Activated CD8-positive, alpha-beta T cell treated with anti-CD3 and anti-CD28 coated beads, Interleukin-2, amount 10 ng/mL, durations not matched to agents 7 days and 5 days (primary cell): ENCODE data around the gene SEMA6C. TPM values are rescaled to one million over a fixed set of nuclear protein-coding genes. Genes with fewer than 3 reads are reported as not detected.

Experiments used
- ATAC-seq: fragments of 150-1000 bp; cut with Tn5 transposase; one replicate; pipeline ENCODE4 v1.10.0; 2021; ENCODE audit warnings: moderate library complexity
- CTCF ChIA-PET: fragments of 350-600 bp; sonication (Branson Sonifier 250); formaldehyde crosslinking; loops from one replicate; lab custom pipeline; 2021; ENCODE audit warnings: antibody characterized with exemption; lab: Charles Lee
- POLR2A ChIA-PET: fragments of 350-600 bp; sonication (Branson Sonifier 250); formaldehyde crosslinking; loops from one replicate; lab custom pipeline; 2021; ENCODE audit warnings: antibody characterized with exemption; lab: Charles Lee
- DNase-seq: peaks from one replicate; pipeline ENCODE4 v3.0.0-alpha.2; 2020
- H3K27ac Mint-ChIP-seq: one replicate; pipeline ENCODE4 v1.8.0; 2021; ENCODE audit warnings: mild to moderate bottlenecking, mixed read lengths
- H3K27me3 Mint-ChIP-seq: one replicate; pipeline ENCODE4 v1.8.0; 2021; ENCODE audit warnings: low read depth, mixed read lengths
- H3K36me3 Mint-ChIP-seq: one replicate; pipeline ENCODE4 v1.8.0; 2021; ENCODE audit warnings: low read depth, mixed read lengths
- H3K4me1 Mint-ChIP-seq: one replicate; pipeline ENCODE4 v1.8.0; 2021; ENCODE audit warnings: low read depth, mixed read lengths
- H3K4me3 Mint-ChIP-seq: one replicate; pipeline ENCODE4 v1.8.0; 2021; ENCODE audit warnings: mild to moderate bottlenecking, mixed read lengths
- H3K9me3 Mint-ChIP-seq: one replicate; pipeline ENCODE4 v1.8.0; 2022; ENCODE audit warnings: mixed read lengths; ENCODE audit not compliant: insufficient read depth
- total RNA-seq, 2 experiments: library from RNA; stranded (reverse); gene quantifications; one replicate each; pipeline ENCODE4 v1.2.3, GENCODE V29; 2021

Gene SEMA6C
- total RNA-seq, 2 experiments from 2014 or later: 1.9 to 2.2 TPM

DNA sequence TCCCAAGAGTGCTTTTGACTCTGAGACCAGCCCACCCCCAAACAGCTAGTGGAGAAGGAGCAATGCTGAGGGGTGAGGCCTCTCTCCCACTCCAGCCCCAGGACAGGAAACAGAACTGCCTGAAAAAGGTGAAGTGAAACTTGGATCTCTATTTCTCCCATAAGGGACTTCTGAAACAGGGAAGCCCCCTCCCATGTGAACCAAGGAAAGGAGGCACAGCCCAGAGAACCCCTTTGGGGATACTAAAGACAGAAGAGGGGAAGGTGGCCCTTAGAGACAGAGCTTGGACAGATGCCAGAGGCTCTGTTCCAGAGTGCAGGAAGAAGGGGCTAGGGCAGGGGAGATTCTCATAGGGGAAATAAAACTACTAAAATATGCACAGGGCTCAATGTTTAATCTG, 12.9 kb upstream of the SEMA6C start:
- Mint-ChIP-seq H3K27ac (peak overlapping the region; percentile 69), H3K4me1 (peaks cover 67% of the 10 kb centered on the region), H3K36me3 (peaks cover 47% of the 10 kb centered on the region), H3K9me3 (no peaks in the 10 kb centered on the region), H3K27me3 (no peaks in the 10 kb centered on the region), H3K4me3 (peak overlapping the region; percentile 16)
- POLR2A ChIA-PET: interaction anchor here (1.5 to 1.6 kb wide), 2 partner anchors 30 to 122 kb away, joined by 4 to 5 read pairs; partner anchors contain the start of genes VPS72 and ZNF687
- no peak for ATAC-seq
- CTCF ChIA-PET: interaction anchor here (1.1 to 13.1 kb wide), 4 partner anchors 45 to 134 kb away, joined by 3 to 337 read pairs (median 28); partner anchors contain the start of gene CDC42SE1
- no peak for DNase-seq

GRCh38 chr1:151158751-151159251, 12.4 kb upstream of the SEMA6C start:
- ATAC-seq (no peak), DNase-seq (no peak)
- Mint-ChIP-seq H3K36me3 (peaks cover 43% of the 10 kb centered on the region), H3K27ac (peak overlapping the region; percentile 98), H3K9me3 (no peaks in the 10 kb centered on the region), H3K27me3 (no peaks in the 10 kb centered on the region), H3K4me3 (peak overlapping the region; percentile 100), H3K4me1 (peaks cover 62% of the 10 kb centered on the region)
- ChIA-PET POLR2A (interaction anchor here (1.5 to 2.6 kb wide), 3 partner anchors 27 to 123 kb away, joined by 4 to 12 read pairs (median 5); partner anchors contain the start of genes VPS72 and ZNF687), CTCF (interaction anchor here (1.1 to 13.1 kb wide), 6 partner anchors 45 to 153 kb away, joined by 3 to 337 read pairs (median 12); partner anchors contain the start of genes CDC42SE1 and GABPB2)

DNA sequence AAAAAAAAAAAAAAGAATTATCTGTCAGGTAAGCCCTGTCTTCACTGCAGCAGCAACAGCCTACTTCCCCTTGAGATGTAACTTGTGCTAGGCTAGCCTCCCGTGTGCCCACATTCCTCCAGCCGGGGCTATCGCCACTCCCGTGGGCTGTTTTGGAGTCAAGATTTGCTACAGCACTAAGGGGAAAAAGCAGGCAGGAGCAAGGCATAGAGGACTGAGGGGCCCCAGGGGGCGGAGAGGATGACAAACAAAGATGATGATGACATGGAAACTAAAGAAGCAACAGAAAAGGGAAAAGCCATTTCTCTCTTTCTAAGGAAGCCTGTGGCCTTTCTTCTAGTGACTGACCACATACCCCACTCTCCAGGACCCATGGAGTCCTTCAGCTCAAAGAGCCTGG, 11.9 kb upstream of the SEMA6C start:
- no peak for ATAC-seq
- peak overlapping the region; percentile 100 for H3K4me3 Mint-ChIP-seq
- ChIA-PET POLR2A (interaction anchor here (1.4 to 2.6 kb wide), 6 partner anchors 27 to 123 kb away, joined by 3 to 12 read pairs (median 8); partner anchors contain the start of genes VPS72 and ZNF687), CTCF (interaction anchor here (1.1 to 13.1 kb wide), 9 partner anchors 10 to 152 kb away, joined by 3 to 337 read pairs (median 15); partner anchors contain the start of gene GABPB2)
- H3K27ac Mint-ChIP-seq: peak overlapping the region; percentile 98
- no peaks in the 10 kb centered on the region for H3K27me3 Mint-ChIP-seq
- no peak for DNase-seq
- H3K4me1 Mint-ChIP-seq: peaks cover 62% of the 10 kb centered on the region
- H3K36me3 Mint-ChIP-seq: peaks cover 43% of the 10 kb centered on the region
- H3K9me3 Mint-ChIP-seq: no peaks in the 10 kb centered on the region

- H3K4me1 Mint-ChIP-seq: peaks cover 62% of the 10 kb centered on the region
- peak overlapping the region; percentile 98 for H3K27ac Mint-ChIP-seq
- H3K4me3 Mint-ChIP-seq: peak overlapping the region; percentile 100
- ChIA-PET POLR2A (interaction anchor here (0.6 to 2.6 kb wide), 16 partner anchors 9 to 793 kb away, joined by 3 to 24 read pairs (median 4); partner anchors contain the start of genes CDC42SE1, GABPB2, LYSMD1 and MINDY1), CTCF (interaction anchor here (0.6 to 13.1 kb wide), 39 partner anchors 8 to 793 kb away, joined by 3 to 337 read pairs (median 4); partner anchors contain the start of genes CDC42SE1, GABPB2, RPRD2 and SCNM1)
- peaks cover 43% of the 10 kb centered on the region for H3K36me3 Mint-ChIP-seq
- DNase-seq (peak; percentile 80), ATAC-seq (peak; percentile 40)
- no peaks in the 10 kb centered on the region for H3K27me3 Mint-ChIP-seq
- no peaks in the 10 kb centered on the region for H3K9me3 Mint-ChIP-seq
Observed at GRCh38 chr1:151157067-151157531, 10.7 kb upstream of the SEMA6C start.

DNA sequence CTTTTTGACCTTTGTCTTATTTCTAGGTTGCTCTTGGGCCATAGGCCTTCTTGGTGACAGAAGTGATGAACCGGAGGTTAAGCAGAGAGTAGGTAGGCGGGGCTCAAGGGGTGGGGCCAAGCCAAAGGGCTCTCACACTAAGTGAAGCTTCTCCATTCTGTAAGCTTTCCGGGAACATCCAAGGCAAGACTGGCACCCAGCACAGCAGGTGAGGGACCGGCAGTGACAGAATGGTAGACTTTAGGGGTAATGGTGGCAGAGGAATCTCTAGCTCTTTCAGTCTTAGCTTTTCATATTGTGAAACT, 10.0 kb upstream of the SEMA6C start, which contains the start of gene TNFAIP8L2:
Gene TNFAIP8L2 (plus strand): TSS at position 135 of the 305 bp plus-strand sequence. CDS start 2,049 bp downstream, outside the sequence.
- H3K4me1 Mint-ChIP-seq: peaks cover 55% of the 10 kb centered on the region

DNA sequence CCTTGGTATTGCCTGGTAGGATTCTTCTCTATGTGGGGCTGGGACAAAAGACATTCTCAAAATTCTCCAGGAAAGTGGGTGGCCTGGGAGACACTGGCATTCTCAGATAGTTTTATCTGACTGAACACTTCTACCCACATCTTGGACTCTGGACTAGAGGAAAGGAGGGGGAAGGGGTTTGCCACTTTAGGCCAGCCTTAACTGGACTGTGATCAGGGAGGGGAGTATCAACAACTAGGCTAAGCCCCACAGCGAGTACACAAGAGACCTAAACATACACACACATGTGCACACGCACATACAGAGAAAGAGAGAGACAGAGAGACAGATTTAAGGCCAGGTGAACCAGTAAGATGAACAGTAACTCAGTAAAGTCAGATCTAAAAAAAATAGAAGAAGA, 1.2 kb upstream of the SEMA6C start:
- ATAC-seq (no peak), DNase-seq (no peak)
- peaks cover 15% of the 10 kb centered on the region for H3K4me1 Mint-ChIP-seq
- H3K27me3 Mint-ChIP-seq: peaks cover 13% of the 10 kb centered on the region
- ChIA-PET CTCF (interaction anchor here (1.0 to 13.1 kb wide), 4 partner anchors 8 to 56 kb away, joined by 3 to 337 read pairs (median 8); partner anchors contain the start of gene TNFAIP8L2), POLR2A (interaction anchor here (0.9 to 1.4 kb wide), 2 partner anchors 10 to 13 kb away, joined by 3 to 4 read pairs; no protein-coding TSS in a partner anchor)
- no peaks in the 10 kb centered on the region for H3K9me3 Mint-ChIP-seq
- H3K27ac Mint-ChIP-seq: no peak overlapping the region
- no peak overlapping the region for H3K4me3 Mint-ChIP-seq
- no peaks in the 10 kb centered on the region for H3K36me3 Mint-ChIP-seq

More for the DNA sequence above, 10.0 kb upstream of the SEMA6C start, which contains the start of gene TNFAIP8L2:
- H3K9me3 Mint-ChIP-seq: no peaks in the 10 kb centered on the region
- CTCF ChIA-PET: interaction anchor here (0.6 to 13.1 kb wide), 35 partner anchors 8 to 793 kb away, joined by 3 to 337 read pairs (median 4); partner anchors contain the start of genes CDC42SE1, GABPB2, RPRD2 and SCNM1
- peak within 1 kb of the TSS; percentile 100 for H3K4me3 Mint-ChIP-seq
- POLR2A ChIA-PET: interaction anchor here (0.6 to 2.6 kb wide), 14 partner anchors 9 to 793 kb away, joined by 3 to 24 read pairs (median 6); partner anchors contain the start of genes BNIPL, CDC42SE1, GABPB2 and LYSMD1
- ATAC-seq (peak; percentile 89), DNase-seq (peak; percentile 89)
- no peaks in the 10 kb centered on the region for H3K27me3 Mint-ChIP-seq
- H3K27ac Mint-ChIP-seq: peak within 1 kb of the TSS; percentile 98
- H3K36me3 Mint-ChIP-seq: peaks cover 36% of the 10 kb centered on the region

GRCh38 chr1:151147132-151147503, 687 bp upstream of the SEMA6C start:
- H3K27ac Mint-ChIP-seq: no peak overlapping the region
- POLR2A ChIA-PET: interaction anchor here (0.9 to 1.4 kb wide), 2 partner anchors 10 to 13 kb away, joined by 3 to 4 read pairs; no protein-coding TSS in a partner anchor
- peaks cover 13% of the 10 kb centered on the region for H3K27me3 Mint-ChIP-seq
- DNase-seq (no peak), ATAC-seq (no peak)
- no peaks in the 10 kb centered on the region for H3K36me3 Mint-ChIP-seq
- H3K4me3 Mint-ChIP-seq: peak overlapping the region; percentile 81
- peaks cover 15% of the 10 kb centered on the region for H3K4me1 Mint-ChIP-seq
- CTCF ChIA-PET: interaction anchor here (1.0 to 13.1 kb wide), 4 partner anchors 8 to 56 kb away, joined by 3 to 337 read pairs (median 8); partner anchors contain the start of gene TNFAIP8L2
- no peaks in the 10 kb centered on the region for H3K9me3 Mint-ChIP-seq

- H3K4me1 Mint-ChIP-seq: peaks cover 15% of the 10 kb centered on the region
- no peaks in the 10 kb centered on the region for H3K9me3 Mint-ChIP-seq
- H3K27me3 Mint-ChIP-seq: peaks cover 13% of the 10 kb centered on the region
- ATAC-seq (peak; percentile 16), DNase-seq (no peak)
- POLR2A ChIA-PET: no interaction called here
- H3K36me3 Mint-ChIP-seq: no peaks in the 10 kb centered on the region
- H3K4me3 Mint-ChIP-seq: peak overlapping the region; percentile 81
- CTCF ChIA-PET: no interaction called here
- no peak overlapping the region for H3K27ac Mint-ChIP-seq
Observed at GRCh38 chr1:151146072-151146411, 389 bp downstream of the SEMA6C start.

DNA sequence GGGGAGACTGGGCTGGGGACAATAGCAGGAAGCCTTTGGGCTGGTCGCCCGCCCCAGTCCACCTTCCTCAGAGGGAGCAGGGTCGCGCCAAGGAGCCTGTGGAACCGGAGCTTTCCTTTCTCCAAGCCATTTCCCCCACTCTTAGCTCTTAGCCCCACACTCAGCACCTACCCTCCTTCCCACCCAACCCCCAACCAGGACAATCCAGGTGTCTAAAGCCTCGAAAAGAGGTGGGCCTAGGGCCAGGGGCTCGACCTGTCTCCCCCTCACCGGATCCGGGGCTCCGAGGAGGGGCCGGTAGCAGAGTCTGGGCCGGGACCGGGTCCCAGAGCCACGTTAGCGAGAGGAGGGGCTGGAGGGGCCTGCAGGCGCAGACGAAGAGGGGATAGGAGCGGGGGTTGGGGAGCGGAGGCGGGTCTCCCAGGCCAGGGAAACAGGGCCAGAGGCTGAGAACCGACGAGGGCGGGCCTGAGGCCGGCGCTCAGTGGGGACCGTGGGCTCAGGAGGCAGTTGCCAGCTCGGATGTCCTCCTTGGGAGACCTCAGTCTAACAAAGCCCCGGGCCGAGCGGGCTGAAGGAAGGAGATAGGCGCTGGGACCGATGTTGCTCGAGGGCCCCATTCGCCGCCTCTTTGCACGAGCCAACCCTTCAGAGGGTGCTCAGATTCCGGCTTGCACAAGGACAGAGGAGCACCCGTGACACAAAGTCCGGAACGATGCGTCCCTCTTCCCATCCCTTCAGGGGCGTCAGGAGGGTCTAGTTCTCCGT, 943 bp downstream of the SEMA6C start:
- ChIA-PET POLR2A (no interaction called here), CTCF (interaction anchor here (0.7 to 1.3 kb wide), 2 partner anchors 11 kb away, joined by 3 to 5 read pairs; partner anchors contain the start of gene TNFAIP8L2)
- Mint-ChIP-seq H3K27me3 (peaks cover 13% of the 10 kb centered on the region), H3K36me3 (no peaks in the 10 kb centered on the region), H3K27ac (no peak overlapping the region), H3K9me3 (no peaks in the 10 kb centered on the region), H3K4me3 (peak overlapping the region; percentile 81), H3K4me1 (peaks cover 15% of the 10 kb centered on the region)
- DNase-seq: peak; percentile 46
- no peak for ATAC-seq

DNA sequence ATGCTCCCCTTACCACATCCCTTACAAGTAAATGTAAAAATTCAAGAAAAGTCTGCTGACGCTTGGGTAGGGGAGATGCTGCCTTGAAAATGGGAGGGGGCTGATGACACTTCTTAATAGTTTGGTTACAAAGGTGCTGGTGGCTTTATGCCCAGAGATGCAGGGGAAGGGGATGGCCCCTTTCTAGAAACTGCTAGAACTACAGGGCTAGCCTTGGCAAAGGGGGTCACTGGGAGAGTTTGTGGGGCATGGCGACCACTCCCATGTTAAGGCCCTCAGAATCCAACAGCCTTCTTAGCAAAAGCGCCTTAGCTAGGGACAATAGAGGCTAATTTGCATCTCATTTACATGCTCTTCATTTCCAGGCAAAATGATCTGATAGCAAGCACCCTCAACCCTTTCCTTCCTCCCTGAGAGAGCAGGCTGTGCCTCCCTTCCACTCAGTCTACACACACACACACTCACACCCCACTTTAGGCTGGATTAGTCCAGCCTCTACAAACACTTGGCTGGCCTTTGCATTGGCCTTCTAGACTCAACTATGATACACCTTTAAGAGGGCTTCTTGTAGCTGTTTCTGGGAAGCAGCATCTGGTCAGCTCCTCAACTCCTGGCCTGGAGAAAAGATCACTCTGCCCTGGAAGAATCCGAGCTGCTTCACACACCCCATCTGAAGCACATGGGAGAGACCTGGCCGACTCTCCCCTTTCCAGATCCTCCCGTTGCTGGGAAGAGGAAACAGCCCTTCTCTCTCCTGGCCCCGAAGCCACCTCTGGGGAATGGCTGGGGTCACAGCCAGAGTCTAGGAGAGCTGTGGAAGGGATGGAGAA, 1.7 kb downstream of the SEMA6C start:
- no peaks in the 10 kb centered on the region for H3K9me3 Mint-ChIP-seq
- no peaks in the 10 kb centered on the region for H3K36me3 Mint-ChIP-seq
- H3K27me3 Mint-ChIP-seq: peaks cover 13% of the 10 kb centered on the region
- ATAC-seq (no peak), DNase-seq (no peak)
- ChIA-PET POLR2A (no interaction called here), CTCF (interaction anchor here (0.7 to 4.4 kb wide), 3 partner anchors 10 to 12 kb away, joined by 3 to 28 read pairs (median 5); partner anchors contain the start of gene TNFAIP8L2)
- no peak overlapping the region for H3K4me3 Mint-ChIP-seq
- H3K27ac Mint-ChIP-seq: no peak overlapping the region
- peaks cover 15% of the 10 kb centered on the region for H3K4me1 Mint-ChIP-seq
